Measurements from ENCODE around the gene MAGI2. TPM values are rescaled to one million over a fixed set of nuclear protein-coding genes. Genes with fewer than 3 reads are reported as not detected.

Gene MAGI2
- polyA plus RNA-seq, 10 donors = 3.9 to 8.2 (median 5.2) TPM

- DNase-seq = peak in 1 of 3 donors; percentile 62
Observed at GRCh38 chr7:78149787-78150186, 1303.7 kb downstream of the MAGI2 start.

- no peak for DNase-seq
Observed at GRCh38 chr7:78148166-78148894, 1305.1 kb downstream of the MAGI2 start.

- no peak for DNase-seq
Observed at GRCh38 chr7:78146546-78146945, 1306.9 kb downstream of the MAGI2 start.

- DNase-seq = no peak
Observed at GRCh38 chr7:78143661-78144060, 1309.8 kb downstream of the MAGI2 start.

GRCh38 chr7:78141522-78142281, 1311.8 kb downstream of the MAGI2 start:
- peak in 1 of 3 donors; percentile 26 for DNase-seq

GRCh38 chr7:78140109-78140508, 1313.4 kb downstream of the MAGI2 start:
- no peak for DNase-seq

GRCh38 chr7:78139335-78139734, 1314.1 kb downstream of the MAGI2 start:
- peak in 2 of 3 donors; percentile 6 to 79 for DNase-seq

GRCh38 chr7:78134774-78135173, 1318.7 kb downstream of the MAGI2 start:
- DNase-seq = no peak

- DNase-seq = peak; percentile 8 to 66 (median 34)
Observed at GRCh38 chr7:78134256-78134655, 1319.2 kb downstream of the MAGI2 start.

GRCh38 chr7:78130446-78131215, 1322.8 kb downstream of the MAGI2 start:
- DNase-seq = no peak

- no peak for DNase-seq
Observed at GRCh38 chr7:78129865-78130264, 1323.6 kb downstream of the MAGI2 start.

- no peak for DNase-seq
Observed at GRCh38 chr7:78127009-78127408, 1326.5 kb downstream of the MAGI2 start.

GRCh38 chr7:78125884-78126283, 1327.6 kb downstream of the MAGI2 start:
- DNase-seq = no peak

GRCh38 chr7:78124216-78124615, 1329.3 kb downstream of the MAGI2 start:
- DNase-seq = no peak

GRCh38 chr7:78121888-78122287, 1331.6 kb downstream of the MAGI2 start:
- no peak for DNase-seq

GRCh38 chr7:78118470-78118869, 1335.0 kb downstream of the MAGI2 start:
- DNase-seq = no peak

GRCh38 chr7:78115876-78116275, 1337.6 kb downstream of the MAGI2 start:
- DNase-seq = no peak

- no peak for DNase-seq
Observed at GRCh38 chr7:78114993-78115392, 1338.5 kb downstream of the MAGI2 start.

- DNase-seq = no peak
Observed at GRCh38 chr7:78112488-78112887, 1341.0 kb downstream of the MAGI2 start.

GRCh38 chr7:78111386-78111785, 1342.1 kb downstream of the MAGI2 start:
- DNase-seq = no peak

GRCh38 chr7:78103475-78103874, 1350.0 kb downstream of the MAGI2 start:
- DNase-seq = no peak

GRCh38 chr7:78101076-78101475, 1352.4 kb downstream of the MAGI2 start:
- DNase-seq = no peak
